Vein endothelial cell (primary cell): ENCODE data around the gene SAP30L. TPM values are rescaled to one million over a fixed set of nuclear protein-coding genes. Genes with fewer than 3 reads are reported as not detected.

Source experiments
- total RNA-seq: library from RNA; depleted of rRNA; stranded (reverse); fragments of >200 nt; gene quantifications from 2 replicates; pipeline ENCODE4 v1.2.3, GENCODE V29; 2012

SAP30L gene
- 17.6 and 18.2 TPM in 2 replicates for total RNA-seq

GRCh38 chr5:154445422-154446194 is at the start of gene SAP30L:
Gene SAP30L, plus strand, starts transcription at chr5:154445997. Its CDS starts 608 bp downstream, at chr5:154446605.

GRCh38 chr5:154478224-154478565 is 32.4 kb downstream of the SAP30L start, which contains the start of gene HAND1:
Gene HAND1, minus strand, starts transcription at chr5:154478227. Its CDS starts 219 bp downstream, at chr5:154478008.

Other genes starting within 250 kb of the SAP30L start
- gene HAND1, start 32.2 kb downstream of the SAP30L start, total RNA-seq = not detected in 2 replicates